ENCODE data around the gene STX1A. TPM values are rescaled to one million over a fixed set of nuclear protein-coding genes. Genes with fewer than 3 reads are reported as not detected.

The STX1A gene
- total and polyA plus RNA-seq, 2 of the 13 experiments (the other 11 are each of a cell fraction or from before 2014, with no cell fraction given) = 6.1 to 12.2 TPM

- TF ChIP-seq KAT7 (CRISPR knock-in tag; IDR thresholded peaks at IDR 0.05; ENCODE audit: borderline replicate concordance) = no peak
- peak; percentile 66 for TF ChIP-seq TARDBP (CRISPR knock-in tag; IDR thresholded peaks at IDR 0.05)
- peak; percentile 99 for TF ChIP-seq ZNF770 (CRISPR knock-in tag; IDR thresholded peaks at IDR 0.05)
- no peak for TF ChIP-seq HMG20A (CRISPR knock-in tag; IDR thresholded peaks at IDR 0.05; ENCODE audit: borderline replicate concordance)
- peak; percentile 79 for TF ChIP-seq GATAD1 (CRISPR knock-in tag; IDR thresholded peaks at IDR 0.05)
- TF ChIP-seq HMGA1 (CRISPR knock-in tag; conservative IDR thresholded peaks at IDR 0.05) = no peak
- TF ChIP-seq ZFP91 (CRISPR knock-in tag; IDR thresholded peaks at IDR 0.05; ENCODE audit: borderline replicate concordance) = peak; percentile 69
- TF ChIP-seq, protein P1, sequence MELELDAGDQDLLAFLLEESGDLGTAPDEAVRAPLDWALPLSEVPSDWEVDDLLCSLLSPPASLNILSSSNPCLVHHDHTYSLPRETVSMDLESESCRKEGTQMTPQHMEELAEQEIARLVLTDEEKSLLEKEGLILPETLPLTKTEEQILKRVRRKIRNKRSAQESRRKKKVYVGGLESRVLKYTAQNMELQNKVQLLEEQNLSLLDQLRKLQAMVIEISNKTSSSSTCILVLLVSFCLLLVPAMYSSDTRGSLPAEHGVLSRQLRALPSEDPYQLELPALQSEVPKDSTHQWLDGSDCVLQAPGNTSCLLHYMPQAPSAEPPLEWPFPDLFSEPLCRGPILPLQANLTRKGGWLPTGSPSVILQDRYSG (CRISPR knock-in tag; IDR thresholded peaks at IDR 0.05) = no peak
- TF ChIP-seq ZNF121 (CRISPR knock-in tag; IDR thresholded peaks at IDR 0.05) = 0 out of 2 replicates have a peak, but pooled peaks have one; percentile 19
- TF ChIP-seq, protein P2, sequence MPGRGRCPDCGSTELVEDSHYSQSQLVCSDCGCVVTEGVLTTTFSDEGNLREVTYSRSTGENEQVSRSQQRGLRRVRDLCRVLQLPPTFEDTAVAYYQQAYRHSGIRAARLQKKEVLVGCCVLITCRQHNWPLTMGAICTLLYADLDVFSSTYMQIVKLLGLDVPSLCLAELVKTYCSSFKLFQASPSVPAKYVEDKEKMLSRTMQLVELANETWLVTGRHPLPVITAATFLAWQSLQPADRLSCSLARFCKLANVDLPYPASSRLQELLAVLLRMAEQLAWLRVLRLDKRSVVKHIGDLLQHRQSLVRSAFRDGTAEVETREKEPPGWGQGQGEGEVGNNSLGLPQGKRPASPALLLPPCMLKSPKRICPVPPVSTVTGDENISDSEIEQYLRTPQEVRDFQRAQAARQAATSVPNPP (CRISPR knock-in tag; IDR thresholded peaks at IDR 0.05) = no peak
- peak; percentile 43; the same call in 1 of the 2 replicates for TF ChIP-seq ZZZ3 (CRISPR knock-in tag; IDR thresholded peaks at IDR 0.05; ENCODE audit: borderline replicate concordance)
- TF ChIP-seq HOXD1 (CRISPR knock-in tag; IDR thresholded peaks at IDR 0.05) = no peak
- 0 out of 2 replicates have a peak, but pooled peaks have one; percentile 46 for TF ChIP-seq ARNT2 (CRISPR knock-in tag; IDR thresholded peaks at IDR 0.05; ENCODE audit: low read depth)
- TF ChIP-seq ZNF567 (CRISPR knock-in tag; IDR thresholded peaks at IDR 0.05; ENCODE audit: borderline replicate concordance) = no peak
- TF ChIP-seq TBX2 (CRISPR knock-in tag; IDR thresholded peaks at IDR 0.05; ENCODE audit: borderline replicate concordance) = peak; percentile 60
- TF ChIP-seq FUBP1 (CRISPR knock-in tag; IDR thresholded peaks at IDR 0.05; ENCODE audit: borderline replicate concordance) = no peak
- TF ChIP-seq MEIS1 (CRISPR knock-in tag; IDR thresholded peaks at IDR 0.05; ENCODE audit: borderline replicate concordance) = 0 out of 2 replicates have a peak, but pooled peaks have one; percentile 37
Measured at GRCh38 chr7:73734619-73735527, 15.4 kb upstream of the STX1A start (continued).
